ENCODE results near the gene METTL9.
"Not testable (repeated sequence)": the region's sequence is repeated elsewhere in the genome, so short reads cannot be mapped to it uniquely, and the experiment has no call there.

METTL9 gene

DNA sequence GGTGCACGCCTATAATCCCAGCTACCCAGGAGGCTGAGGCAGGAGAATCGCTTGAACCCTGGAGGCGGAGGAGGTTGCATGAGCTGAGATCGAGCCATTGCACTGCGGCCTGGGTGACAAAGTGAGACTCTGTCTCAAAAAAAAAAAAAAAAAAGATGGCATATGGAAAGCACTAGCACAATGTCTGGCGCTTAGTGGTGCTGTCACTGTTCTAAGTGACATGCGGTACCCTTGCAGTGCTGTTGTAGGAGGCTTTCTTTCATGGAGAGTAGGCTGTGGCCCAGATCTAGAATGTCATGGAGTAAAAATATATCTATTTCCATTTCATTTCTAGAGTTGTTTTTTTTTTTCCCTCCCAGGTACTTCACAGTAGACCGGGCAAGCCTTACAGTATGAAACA lies 14.6 kb upstream of the METTL9 start:
- CTCF ChIA-PET = interaction anchor here (1.0 to 6.8 kb wide), 10 partner anchors 9 to 126 kb away, joined by 3 to 102 read pairs (median 4); no protein-coding TSS in a partner anchor
- POLR2A ChIA-PET = interaction anchor here (0.6 kb wide), 1 partner anchor 54 kb away, joined by 3 read pairs; no protein-coding TSS in a partner anchor
- TF ChIP-seq, protein P1, sequence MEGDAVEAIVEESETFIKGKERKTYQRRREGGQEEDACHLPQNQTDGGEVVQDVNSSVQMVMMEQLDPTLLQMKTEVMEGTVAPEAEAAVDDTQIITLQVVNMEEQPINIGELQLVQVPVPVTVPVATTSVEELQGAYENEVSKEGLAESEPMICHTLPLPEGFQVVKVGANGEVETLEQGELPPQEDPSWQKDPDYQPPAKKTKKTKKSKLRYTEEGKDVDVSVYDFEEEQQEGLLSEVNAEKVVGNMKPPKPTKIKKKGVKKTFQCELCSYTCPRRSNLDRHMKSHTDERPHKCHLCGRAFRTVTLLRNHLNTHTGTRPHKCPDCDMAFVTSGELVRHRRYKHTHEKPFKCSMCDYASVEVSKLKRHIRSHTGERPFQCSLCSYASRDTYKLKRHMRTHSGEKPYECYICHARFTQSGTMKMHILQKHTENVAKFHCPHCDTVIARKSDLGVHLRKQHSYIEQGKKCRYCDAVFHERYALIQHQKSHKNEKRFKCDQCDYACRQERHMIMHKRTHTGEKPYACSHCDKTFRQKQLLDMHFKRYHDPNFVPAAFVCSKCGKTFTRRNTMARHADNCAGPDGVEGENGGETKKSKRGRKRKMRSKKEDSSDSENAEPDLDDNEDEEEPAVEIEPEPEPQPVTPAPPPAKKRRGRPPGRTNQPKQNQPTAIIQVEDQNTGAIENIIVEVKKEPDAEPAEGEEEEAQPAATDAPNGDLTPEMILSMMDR (IDR thresholded peaks at IDR 0.05; ENCODE audit: insufficient read depth, low read length, missing control alignments) = no peak
- H3K4me3 ChIP-seq (ENCODE audit: low read depth, low read length) = no peak overlapping the region
- DNase-seq (ENCODE audit: low read depth, low spot score) = no peak

DNA sequence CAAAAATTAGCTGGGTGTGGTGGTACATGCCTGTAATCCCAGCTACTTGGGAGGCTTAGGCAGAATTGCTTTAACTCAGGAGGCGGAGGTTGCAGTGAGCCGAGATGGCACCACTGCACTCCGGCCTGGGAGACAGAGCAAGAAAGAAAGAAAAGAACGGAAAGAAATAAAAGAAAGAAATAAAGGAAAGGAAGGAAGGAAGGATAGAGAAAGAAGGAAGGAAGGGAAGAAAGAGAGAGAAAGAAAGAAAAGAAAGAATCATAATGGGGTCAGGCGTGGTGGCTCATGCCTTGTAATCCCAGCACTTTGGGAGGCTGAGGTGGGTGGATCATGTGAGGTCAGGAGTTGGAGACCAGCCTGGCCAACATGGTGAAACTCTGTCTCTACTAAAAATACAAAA lies 10.8 kb upstream of the METTL9 start:
- DNase-seq (ENCODE audit: low read depth, low spot score); POLR2A ChIA-PET; H3K4me3 ChIP-seq (ENCODE audit: low read depth, low read length): not testable (repeated sequence)
- CTCF ChIA-PET = interaction anchor here (1.2 to 7.9 kb wide), 3 partner anchors 52 to 119 kb away, joined by 3 to 63 read pairs (median 14); no protein-coding TSS in a partner anchor

DNA sequence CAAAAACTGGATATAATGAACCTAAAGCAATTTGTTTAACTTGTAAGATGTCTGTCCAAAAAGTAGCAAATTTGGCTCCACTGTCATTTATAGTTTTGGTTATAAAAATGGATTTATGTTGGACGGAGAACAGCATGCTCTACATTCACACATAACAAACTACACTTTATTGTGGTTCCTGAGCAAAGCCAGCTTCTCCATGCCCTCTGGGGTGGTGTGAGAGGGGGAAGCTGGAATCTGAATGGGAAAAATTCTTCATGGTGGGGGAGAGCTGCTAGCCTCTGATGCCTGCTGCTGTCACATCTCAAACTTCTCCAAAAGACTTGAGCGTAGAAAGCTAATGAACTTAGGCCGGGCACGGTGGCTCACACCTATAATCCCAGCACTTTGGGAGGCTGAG lies 9.8 kb upstream of the METTL9 start:
- POLR2A ChIA-PET = no interaction called here
- CTCF ChIA-PET = interaction anchor here (1.1 to 7.9 kb wide), 5 partner anchors 11 to 119 kb away, joined by 3 to 63 read pairs (median 3); no protein-coding TSS in a partner anchor
- H3K4me3 ChIP-seq (ENCODE audit: low read depth, low read length) = no peak overlapping the region
- DNase-seq (ENCODE audit: low read depth, low spot score) = no peak
- TF ChIP-seq, protein P1 (IDR thresholded peaks at IDR 0.05; ENCODE audit: insufficient read depth, low read length, missing control alignments) = no peak

DNA sequence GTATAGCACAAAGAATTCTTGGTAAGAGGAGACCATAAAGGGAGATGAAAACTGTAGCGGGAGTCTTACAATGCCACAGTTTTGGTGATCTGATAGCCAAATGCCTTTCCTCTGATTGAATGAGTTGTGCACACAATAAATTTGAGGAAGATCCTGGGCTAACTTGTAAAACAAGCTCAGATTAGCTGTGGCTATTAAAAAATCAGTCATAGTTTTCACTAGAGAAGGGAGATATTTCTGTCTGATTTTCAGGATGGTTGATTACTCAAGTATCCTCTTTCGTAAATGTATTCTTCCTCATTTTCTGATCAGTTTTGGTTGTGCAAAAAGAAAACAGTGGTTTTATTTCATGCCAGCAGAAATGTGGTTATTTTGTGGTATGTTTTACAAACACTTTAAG lies 9.1 kb upstream of the METTL9 start:
- TF ChIP-seq, protein P1 (IDR thresholded peaks at IDR 0.05; ENCODE audit: insufficient read depth, low read length, missing control alignments) = no peak
- ChIA-PET POLR2A (interaction anchor here (0.6 kb wide), 1 partner anchor 30 kb away, joined by 4 read pairs; no protein-coding TSS in a partner anchor), CTCF (interaction anchor here (0.9 to 7.9 kb wide), 6 partner anchors 11 to 118 kb away, joined by 3 to 63 read pairs (median 3); no protein-coding TSS in a partner anchor)
- no peak overlapping the region for H3K4me3 ChIP-seq (ENCODE audit: low read depth, low read length)
- no peak for DNase-seq (ENCODE audit: low read depth, low spot score)

DNA sequence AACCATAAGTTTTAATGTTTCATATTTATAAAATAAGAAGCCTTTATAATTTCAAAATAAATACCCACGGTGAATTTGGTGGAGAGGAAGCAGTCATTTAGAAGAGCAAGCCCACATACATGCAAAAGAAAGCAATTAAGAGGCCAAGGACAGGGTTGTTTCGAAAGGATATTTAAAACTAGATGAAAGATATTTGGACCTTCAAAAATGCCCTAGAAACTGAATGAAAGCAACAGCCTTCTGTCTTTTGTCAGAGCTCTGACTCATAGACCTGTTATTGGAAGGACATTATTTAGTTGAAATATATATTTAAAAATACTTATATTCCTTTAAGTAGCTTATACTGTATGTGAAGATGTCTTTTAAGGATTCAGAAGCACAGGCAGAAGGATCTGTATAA lies 8.6 kb upstream of the METTL9 start:
- no peak overlapping the region for H3K4me3 ChIP-seq (ENCODE audit: low read depth, low read length)
- ChIA-PET POLR2A (no interaction called here), CTCF (interaction anchor here (0.9 to 7.9 kb wide), 6 partner anchors 8 to 118 kb away, joined by 3 to 63 read pairs (median 9); no protein-coding TSS in a partner anchor)
- DNase-seq (ENCODE audit: low read depth, low spot score) = no peak
- TF ChIP-seq, protein P1 (IDR thresholded peaks at IDR 0.05; ENCODE audit: insufficient read depth, low read length, missing control alignments) = no peak

DNA sequence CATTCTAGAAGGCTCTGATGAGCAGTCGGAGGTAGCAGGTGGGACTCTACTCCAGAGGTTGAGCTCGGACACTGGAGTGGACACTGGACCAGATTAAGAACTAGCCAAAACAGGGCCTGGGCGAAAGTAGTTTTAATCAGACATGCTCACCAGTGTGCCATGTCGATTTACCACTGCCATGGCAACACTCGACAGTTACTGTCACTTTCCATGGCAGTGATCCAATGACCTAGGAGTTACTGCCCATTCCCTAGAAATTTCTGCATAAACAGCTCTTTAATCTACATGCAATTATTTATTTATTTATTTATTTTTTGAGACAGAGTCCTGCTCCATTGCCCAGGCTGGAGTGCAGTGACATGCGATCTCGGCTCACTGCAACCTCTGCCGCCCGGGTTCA lies 7.2 kb upstream of the METTL9 start:
- H3K4me3 ChIP-seq (ENCODE audit: low read depth, low read length) = no peak overlapping the region
- no peak for DNase-seq (ENCODE audit: low read depth, low spot score)
- ChIA-PET CTCF (interaction anchor here (0.8 to 7.9 kb wide), 6 partner anchors 9 to 118 kb away, joined by 3 to 63 read pairs (median 9); no protein-coding TSS in a partner anchor), POLR2A (no interaction called here)
- TF ChIP-seq, protein P1 (IDR thresholded peaks at IDR 0.05; ENCODE audit: insufficient read depth, low read length, missing control alignments) = no peak

Measured in AG04449 (cell line).